ENCODE data around the gene LTBP1. TPM values are rescaled to one million over a fixed set of nuclear protein-coding genes. Genes with fewer than 3 reads are reported as not detected.

The LTBP1 gene
- polyA plus RNA-seq, 2 donors, result 4.3 to 13.9 TPM

GRCh38 chr2:33288011-33288410, 341.3 kb downstream of the LTBP1 start:
- Histone ChIP-seq H3K27me3 (ENCODE audit: control insufficient read depth in 1 of 2, insufficient read depth in 2 of 2, low read length in 2 of 2) (no peaks in the 10 kb centered on the region), H3K9me3 (ENCODE audit: control insufficient read depth in 2 of 2, insufficient read depth in 1 of 2, low read depth in 1 of 2, low read length in 1 of 2) (no peaks in the 10 kb centered on the region), H3K4me3 (ENCODE audit: low read depth in 1 of 2, low read length in 2 of 2) (no peak overlapping the region), H3K36me3 (ENCODE audit: control insufficient read depth in 2 of 2, insufficient read depth in 2 of 2, low read length in 1 of 2) (no peaks in the 10 kb centered on the region), H3K27ac (ENCODE audit: low read depth in 2 of 2, low read length in 1 of 2) (no peak overlapping the region), H3K4me1 (ENCODE audit: control insufficient read depth in 2 of 2, insufficient read depth in 2 of 2, low read length in 1 of 2) (no peaks in the 10 kb centered on the region)
- WGBS, 2 donors, result 84 to 91% methylated on average over 1 of the region's 1 CpG

DNA sequence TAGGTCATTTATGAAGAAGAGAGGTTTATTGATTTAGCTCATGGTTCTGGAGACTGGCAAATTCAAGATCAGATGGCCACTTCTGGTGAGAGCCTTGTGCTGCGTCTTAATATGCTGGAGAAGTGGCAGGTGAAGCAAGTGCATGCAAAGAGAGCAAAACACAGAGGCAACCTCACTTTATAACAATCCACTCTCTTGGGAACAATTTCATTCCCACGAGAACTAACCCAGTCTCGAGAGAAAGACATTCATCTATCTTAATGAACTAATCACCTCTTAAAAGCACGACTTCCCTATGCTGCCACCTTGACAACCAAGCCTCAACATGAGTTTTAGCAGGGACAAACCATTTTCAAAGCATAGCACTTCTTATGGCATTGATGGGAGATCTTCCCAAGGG, 343.2 kb downstream of the LTBP1 start:
- Histone ChIP-seq H3K36me3 (ENCODE audit: control insufficient read depth in 2 of 2, insufficient read depth in 2 of 2, low read length in 1 of 2) (no peaks in the 10 kb centered on the region), H3K9me3 (ENCODE audit: control insufficient read depth in 2 of 2, insufficient read depth in 1 of 2, low read depth in 1 of 2, low read length in 1 of 2) (no peaks in the 10 kb centered on the region), H3K4me1 (ENCODE audit: control insufficient read depth in 2 of 2, insufficient read depth in 2 of 2, low read length in 1 of 2) (no peaks in the 10 kb centered on the region), H3K27ac (ENCODE audit: low read depth in 2 of 2, low read length in 1 of 2) (peak overlapping the region; percentile 1 to 11), H3K27me3 (ENCODE audit: control insufficient read depth in 1 of 2, insufficient read depth in 2 of 2, low read length in 2 of 2) (no peaks in the 10 kb centered on the region), H3K4me3 (ENCODE audit: low read depth in 1 of 2, low read length in 2 of 2) (no peak overlapping the region)
- WGBS, 2 donors, result 79 to 87% methylated on average over 4 of the region's 4 CpGs

DNA sequence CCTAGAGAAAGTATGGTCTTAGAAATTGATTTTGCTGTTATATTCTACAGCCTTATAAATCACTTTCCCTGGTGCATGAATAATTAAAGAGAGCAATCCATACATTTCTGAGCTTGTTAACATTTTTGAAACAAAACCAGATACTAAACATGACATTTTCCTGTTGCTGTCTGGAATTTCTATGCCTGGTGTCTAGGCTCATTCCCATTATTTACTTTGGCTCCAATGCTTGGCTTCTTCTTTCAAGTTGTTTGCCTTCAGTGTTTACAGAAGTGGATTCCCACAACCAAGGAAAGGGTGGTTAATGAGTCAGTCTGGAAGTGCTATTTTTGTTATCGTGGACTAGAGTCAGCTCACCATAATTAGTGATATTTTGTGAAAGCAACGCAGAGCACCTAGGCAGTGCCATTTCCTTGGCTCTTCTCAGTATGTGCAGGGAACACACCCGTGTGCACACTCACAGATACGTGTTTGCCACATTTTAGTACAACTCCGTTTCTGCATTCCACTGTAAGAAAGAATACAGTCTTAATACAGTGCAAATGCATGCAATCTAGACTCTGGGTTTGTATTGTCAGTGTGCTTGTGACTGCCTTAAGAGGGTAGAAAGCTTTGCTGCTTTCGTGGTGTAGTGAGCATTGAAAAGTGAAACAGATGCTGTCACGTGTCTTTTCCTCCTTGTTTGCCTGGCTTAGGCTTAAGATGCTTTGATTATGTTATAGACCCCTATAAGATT, 344.7 kb downstream of the LTBP1 start:
- WGBS, 2 donors, result 15% methylated on average over 7 of the region's 7 CpGs
- H3K4me3 ChIP-seq (ENCODE audit: low read depth in 1 of 2, low read length in 2 of 2), result no peak overlapping the region
- peak overlapping the region in 1 of 2 donors; percentile 33 for H3K27ac ChIP-seq (ENCODE audit: low read depth in 2 of 2, low read length in 1 of 2)
- no peaks in the 10 kb centered on the region for H3K4me1 ChIP-seq (ENCODE audit: control insufficient read depth in 2 of 2, insufficient read depth in 2 of 2, low read length in 1 of 2)
- H3K27me3 ChIP-seq (ENCODE audit: control insufficient read depth in 1 of 2, insufficient read depth in 2 of 2, low read length in 2 of 2), result no peaks in the 10 kb centered on the region
- no peaks in the 10 kb centered on the region for H3K36me3 ChIP-seq (ENCODE audit: control insufficient read depth in 2 of 2, insufficient read depth in 2 of 2, low read length in 1 of 2)
- H3K9me3 ChIP-seq (ENCODE audit: control insufficient read depth in 2 of 2, insufficient read depth in 1 of 2, low read depth in 1 of 2, low read length in 1 of 2), result no peaks in the 10 kb centered on the region

DNA sequence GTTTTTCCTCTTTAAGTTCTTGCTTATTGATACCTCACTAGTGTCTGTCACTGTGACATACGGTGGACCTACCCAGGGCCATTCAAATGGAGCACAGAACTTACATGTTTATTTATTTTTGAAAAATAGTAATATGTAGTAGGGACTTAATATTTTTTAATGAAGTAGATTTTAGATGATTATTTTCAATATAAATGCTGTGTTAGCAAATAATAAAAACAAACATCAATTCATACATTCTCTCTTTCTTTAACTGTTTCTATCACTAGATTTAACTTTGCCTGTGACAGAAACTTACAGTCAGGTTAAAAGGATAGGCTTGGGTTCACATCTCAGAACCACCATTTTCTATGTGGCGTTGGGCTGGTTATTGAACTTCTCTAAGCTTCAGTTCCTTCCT, 345.3 kb downstream of the LTBP1 start:
- 75 to 76% methylated on average over 2 of the region's 2 CpGs for WGBS, 2 donors
- H3K27ac ChIP-seq (ENCODE audit: low read depth in 2 of 2, low read length in 1 of 2), result no peak overlapping the region
- H3K4me3 ChIP-seq (ENCODE audit: low read depth in 1 of 2, low read length in 2 of 2), result no peak overlapping the region
- H3K9me3 ChIP-seq (ENCODE audit: control insufficient read depth in 2 of 2, insufficient read depth in 1 of 2, low read depth in 1 of 2, low read length in 1 of 2), result no peaks in the 10 kb centered on the region
- no peaks in the 10 kb centered on the region for H3K36me3 ChIP-seq (ENCODE audit: control insufficient read depth in 2 of 2, insufficient read depth in 2 of 2, low read length in 1 of 2)
- H3K27me3 ChIP-seq (ENCODE audit: control insufficient read depth in 1 of 2, insufficient read depth in 2 of 2, low read length in 2 of 2), result no peaks in the 10 kb centered on the region
- H3K4me1 ChIP-seq (ENCODE audit: control insufficient read depth in 2 of 2, insufficient read depth in 2 of 2, low read length in 1 of 2), result no peaks in the 10 kb centered on the region

GRCh38 chr2:33292981-33293595, 346.3 kb downstream of the LTBP1 start:
- H3K27ac ChIP-seq (ENCODE audit: low read depth in 2 of 2, low read length in 1 of 2), result no peak overlapping the region
- H3K36me3 ChIP-seq (ENCODE audit: control insufficient read depth in 2 of 2, insufficient read depth in 2 of 2, low read length in 1 of 2), result no peaks in the 10 kb centered on the region
- H3K4me3 ChIP-seq (ENCODE audit: low read depth in 1 of 2, low read length in 2 of 2), result no peak overlapping the region
- 74 to 83% methylated on average over 11 of the region's 11 CpGs for WGBS, 2 donors
- no peaks in the 10 kb centered on the region for H3K27me3 ChIP-seq (ENCODE audit: control insufficient read depth in 1 of 2, insufficient read depth in 2 of 2, low read length in 2 of 2)
- no peaks in the 10 kb centered on the region for H3K4me1 ChIP-seq (ENCODE audit: control insufficient read depth in 2 of 2, insufficient read depth in 2 of 2, low read length in 1 of 2)
- H3K9me3 ChIP-seq (ENCODE audit: control insufficient read depth in 2 of 2, insufficient read depth in 1 of 2, low read depth in 1 of 2, low read length in 1 of 2), result no peaks in the 10 kb centered on the region

GRCh38 chr2:33298233-33298632, 351.5 kb downstream of the LTBP1 start:
- 48 to 53% methylated on average over 3 of the region's 3 CpGs for WGBS, 2 donors
- H3K27me3 ChIP-seq (ENCODE audit: control insufficient read depth in 1 of 2, insufficient read depth in 2 of 2, low read length in 2 of 2), result no peaks in the 10 kb centered on the region
- H3K4me3 ChIP-seq (ENCODE audit: low read depth in 1 of 2, low read length in 2 of 2), result no peak overlapping the region
- no peak overlapping the region for H3K27ac ChIP-seq (ENCODE audit: low read depth in 2 of 2, low read length in 1 of 2)
- no peaks in the 10 kb centered on the region for H3K4me1 ChIP-seq (ENCODE audit: control insufficient read depth in 2 of 2, insufficient read depth in 2 of 2, low read length in 1 of 2)
- H3K9me3 ChIP-seq (ENCODE audit: control insufficient read depth in 2 of 2, insufficient read depth in 1 of 2, low read depth in 1 of 2, low read length in 1 of 2), result no peaks in the 10 kb centered on the region
- H3K36me3 ChIP-seq (ENCODE audit: control insufficient read depth in 2 of 2, insufficient read depth in 2 of 2, low read length in 1 of 2), result no peaks in the 10 kb centered on the region

GRCh38 chr2:33301355-33301754, 354.6 kb downstream of the LTBP1 start:
- Histone ChIP-seq H3K27ac (ENCODE audit: low read depth in 2 of 2, low read length in 1 of 2) (no peak overlapping the region), H3K36me3 (ENCODE audit: control insufficient read depth in 2 of 2, insufficient read depth in 2 of 2, low read length in 1 of 2) (no peaks in the 10 kb centered on the region), H3K27me3 (ENCODE audit: control insufficient read depth in 1 of 2, insufficient read depth in 2 of 2, low read length in 2 of 2) (no peaks in the 10 kb centered on the region), H3K4me1 (ENCODE audit: control insufficient read depth in 2 of 2, insufficient read depth in 2 of 2, low read length in 1 of 2) (no peaks in the 10 kb centered on the region), H3K9me3 (ENCODE audit: control insufficient read depth in 2 of 2, insufficient read depth in 1 of 2, low read depth in 1 of 2, low read length in 1 of 2) (no peaks in the 10 kb centered on the region), H3K4me3 (ENCODE audit: low read depth in 1 of 2, low read length in 2 of 2) (no peak overlapping the region)
- 90 to 94% methylated on average over 3 of the region's 3 CpGs for WGBS, 2 donors

- WGBS, 2 donors, result 67 to 76% methylated on average over 2 of the region's 2 CpGs
- no peaks in the 10 kb centered on the region for H3K4me1 ChIP-seq (ENCODE audit: control insufficient read depth in 2 of 2, insufficient read depth in 2 of 2, low read length in 1 of 2)
These were observed 355.6 kb downstream of the LTBP1 start for GRCh38 chr2:33302348-33302747.

GRCh38 chr2:33304032-33304864, 357.5 kb downstream of the LTBP1 start:
- 69 to 71% methylated on average over 10 of the region's 10 CpGs for WGBS, 2 donors
- H3K36me3 ChIP-seq (ENCODE audit: control insufficient read depth in 2 of 2, insufficient read depth in 2 of 2, low read length in 1 of 2), result no peaks in the 10 kb centered on the region
- no peaks in the 10 kb centered on the region for H3K27me3 ChIP-seq (ENCODE audit: control insufficient read depth in 1 of 2, insufficient read depth in 2 of 2, low read length in 2 of 2)
- H3K9me3 ChIP-seq (ENCODE audit: control insufficient read depth in 2 of 2, insufficient read depth in 1 of 2, low read depth in 1 of 2, low read length in 1 of 2), result no peaks in the 10 kb centered on the region
- H3K4me1 ChIP-seq (ENCODE audit: control insufficient read depth in 2 of 2, insufficient read depth in 2 of 2, low read length in 1 of 2), result no peaks in the 10 kb centered on the region
- H3K4me3 ChIP-seq (ENCODE audit: low read depth in 1 of 2, low read length in 2 of 2), result no peak overlapping the region
- H3K27ac ChIP-seq (ENCODE audit: low read depth in 2 of 2, low read length in 1 of 2), result no peak overlapping the region

More at GRCh38 chr2:33302348-33302747, 355.6 kb downstream of the LTBP1 start:
- Histone ChIP-seq H3K27ac (ENCODE audit: low read depth in 2 of 2, low read length in 1 of 2) (no peak overlapping the region), H3K36me3 (ENCODE audit: control insufficient read depth in 2 of 2, insufficient read depth in 2 of 2, low read length in 1 of 2) (no peaks in the 10 kb centered on the region), H3K4me3 (ENCODE audit: low read depth in 1 of 2, low read length in 2 of 2) (no peak overlapping the region), H3K9me3 (ENCODE audit: control insufficient read depth in 2 of 2, insufficient read depth in 1 of 2, low read depth in 1 of 2, low read length in 1 of 2) (no peaks in the 10 kb centered on the region), H3K27me3 (ENCODE audit: control insufficient read depth in 1 of 2, insufficient read depth in 2 of 2, low read length in 2 of 2) (no peaks in the 10 kb centered on the region)

Measured in esophagus (tissue), 2 donors.